ENCODE results near the gene THAP12. TPM values are rescaled to one million over a fixed set of nuclear protein-coding genes. Genes with fewer than 3 reads are reported as not detected.

THAP12 gene
- total RNA-seq, 1 experiment from 2014 or later, result 27.6 TPM

- TF ChIP-seq ZBTB43 (CRISPR knock-in tag; IDR thresholded peaks at IDR 0.05) (no peak), HMGA2 (CRISPR knock-in tag; IDR thresholded peaks at IDR 0.05) (no peak), TEAD4 (CRISPR knock-in tag; IDR thresholded peaks at IDR 0.05) (no peak), ZNF512 (CRISPR knock-in tag; IDR thresholded peaks at IDR 0.05; ENCODE audit: borderline replicate concordance) (no peak), ARID4B (CRISPR knock-in tag; IDR thresholded peaks at IDR 0.05; ENCODE audit: borderline replicate concordance) (no peak)
- Mint-ChIP-seq H3K9me3 (no peaks in the 10 kb centered on the region), H3K36me3 (no peaks in the 10 kb centered on the region), H3K4me3 (no peak overlapping the region), H3K27ac (no peak overlapping the region), H3K4me1 (peaks cover 18% of the 10 kb centered on the region), H3K27me3 (ENCODE audit: low read depth) (peaks cover 4% of the 10 kb centered on the region; the same call in 1 of the 2 replicates)
- ATAC-seq (no peak), DNase-seq (ENCODE audit: low spot score) (no peak)
- ChIA-PET POLR2A (no interaction called here), CTCF (interaction anchor here (1.2 to 6.3 kb wide), 4 partner anchors 8 to 212 kb away, joined by 3 to 59 read pairs (median 10); partner anchors contain the start of gene WNT11)
Observed at GRCh38 chr11:76310832-76311595, 69.9 kb downstream of the THAP12 start.

- Mint-ChIP-seq H3K36me3 (no peaks in the 10 kb centered on the region), H3K9me3 (no peaks in the 10 kb centered on the region), H3K4me3 (no peak overlapping the region), H3K27ac (no peak overlapping the region), H3K4me1 (peaks cover 13% of the 10 kb centered on the region), H3K27me3 (ENCODE audit: low read depth) (no peaks in the 10 kb centered on the region)
- ChIA-PET POLR2A (no interaction called here), CTCF (interaction anchor here (0.7 to 6.3 kb wide), 4 partner anchors 10 to 122 kb away, joined by 3 to 59 read pairs (median 10); partner anchors contain the start of gene WNT11)
- TF ChIP-seq FOXK1 (CRISPR knock-in tag; IDR thresholded peaks at IDR 0.05), result no peak
- no peak for TF ChIP-seq SP1 (CRISPR knock-in tag; conservative IDR thresholded peaks at IDR 0.05)
- no peak for TF ChIP-seq ZNF532 (CRISPR knock-in tag; IDR thresholded peaks at IDR 0.05; ENCODE audit: borderline replicate concordance)
- TF ChIP-seq E2F1 (CRISPR knock-in tag; IDR thresholded peaks at IDR 0.05), result no peak
- no peak for TF ChIP-seq SMAD3 (CRISPR knock-in tag; IDR thresholded peaks at IDR 0.05; ENCODE audit: borderline replicate concordance)
- peak; percentile 60 for ATAC-seq
- DNase-seq (ENCODE audit: low spot score), result no peak
Observed at GRCh38 chr11:76307978-76308747, 72.8 kb downstream of the THAP12 start.
